HFFc6 (cell line): ENCODE data around the gene PTGDS. TPM values are rescaled to one million over a fixed set of nuclear protein-coding genes. Genes with fewer than 3 reads are reported as not detected.

ENCODE experiments used
- DNase-seq: peaks from one replicate; pipeline ENCODE4 v3.0.0-alpha.2; 2018
- H3K27ac Mint-ChIP-seq: 2 replicates; pipeline ENCODE4 v1.8.0; 2020; ENCODE audit warnings: mild to moderate bottlenecking, mixed read lengths
- H3K27me3 Mint-ChIP-seq: 2 replicates; pipeline ENCODE4 v1.8.0; 2021; ENCODE audit warnings: mild to moderate bottlenecking, moderate library complexity, mixed read lengths; ENCODE audit not compliant: insufficient read depth
- H3K36me3 Mint-ChIP-seq: 2 replicates; pipeline ENCODE4 v1.8.0; 2021; ENCODE audit warnings: low read depth, mixed read lengths
- H3K4me1 Mint-ChIP-seq: 2 replicates; pipeline ENCODE4 v1.8.0; 2020; ENCODE audit warnings: low read depth, mixed read lengths
- H3K4me3 Mint-ChIP-seq: 2 replicates; pipeline ENCODE4 v1.8.0; 2020; ENCODE audit warnings: mild to moderate bottlenecking, moderate library complexity, mixed read lengths
- H3K9me3 Mint-ChIP-seq: 2 replicates; pipeline ENCODE4 v1.8.0; 2020; ENCODE audit warnings: mild to moderate bottlenecking, mixed read lengths
- CTCF ChIP-seq: fragments of 200-600 bp; sonication (generic); IDR thresholded peaks from 2 replicates; pipeline ENCODE4 v1.5.0; 2021; ENCODE audit warnings: antibody characterized with exemption, mild to moderate bottlenecking
- total RNA-seq, 6 experiments: library from RNA; stranded (reverse); fragmentation: NEBNext Ultra II Directional; extraction: Animal tissue kit (Norgen Biotek cat#: 25700); gene quantifications; 2 replicates in 1 of 6; 3 replicates in 5 of 6; pipeline ENCODE4 v1.2.3, GENCODE V29; 2021

The PTGDS gene
- total RNA-seq, 6 experiments from 2014 or later, result not detected

GRCh38 chr9:137007816-137008270 is 30.5 kb downstream of the PTGDS start:
- no peak for DNase-seq
- Mint-ChIP-seq H3K4me1 (no peaks in the 10 kb centered on the region), H3K27me3 (no peaks in the 10 kb centered on the region), H3K27ac (no peak overlapping the region), H3K36me3 (peaks cover 9% of the 10 kb centered on the region; the same call in 1 of the 2 replicates), H3K4me3 (no peak overlapping the region), H3K9me3 (no peaks in the 10 kb centered on the region; the same call in 1 of the 2 replicates)
- TF ChIP-seq CTCF, result no peak

GRCh38 chr9:137008312-137008711 is 31.0 kb downstream of the PTGDS start:
- H3K27me3 Mint-ChIP-seq, result no peaks in the 10 kb centered on the region
- no peak for TF ChIP-seq CTCF

GRCh38 chr9:137009217-137009616 is 31.9 kb downstream of the PTGDS start:
- H3K4me3 Mint-ChIP-seq, result no peak overlapping the region
- H3K27ac Mint-ChIP-seq, result no peak overlapping the region
- H3K36me3 Mint-ChIP-seq, result peaks cover 9% of the 10 kb centered on the region; the same call in 1 of the 2 replicates
- DNase-seq, result no peak
- H3K27me3 Mint-ChIP-seq, result no peaks in the 10 kb centered on the region
- H3K9me3 Mint-ChIP-seq, result no peaks in the 10 kb centered on the region; the same call in 1 of the 2 replicates
- no peak for TF ChIP-seq CTCF
- no peaks in the 10 kb centered on the region for H3K4me1 Mint-ChIP-seq

More at GRCh38 chr9:137008312-137008711, 31.0 kb downstream of the PTGDS start:
- DNase-seq, result no peak
- Mint-ChIP-seq H3K9me3 (no peaks in the 10 kb centered on the region; the same call in 1 of the 2 replicates), H3K4me3 (no peak overlapping the region), H3K4me1 (no peaks in the 10 kb centered on the region), H3K36me3 (peaks cover 9% of the 10 kb centered on the region; the same call in 1 of the 2 replicates), H3K27ac (no peak overlapping the region)

- Mint-ChIP-seq H3K4me1 (no peaks in the 10 kb centered on the region), H3K9me3 (no peaks in the 10 kb centered on the region), H3K36me3 (peaks cover 9% of the 10 kb centered on the region; the same call in 1 of the 2 replicates), H3K27me3 (no peaks in the 10 kb centered on the region), H3K27ac (no peak overlapping the region), H3K4me3 (no peak overlapping the region)
- no peak for TF ChIP-seq CTCF
- DNase-seq, result no peak
Observed at GRCh38 chr9:137009938-137010732, 32.8 kb downstream of the PTGDS start.

GRCh38 chr9:137011156-137011555 is 33.9 kb downstream of the PTGDS start:
- H3K9me3 Mint-ChIP-seq, result no peaks in the 10 kb centered on the region
- H3K27me3 Mint-ChIP-seq, result no peaks in the 10 kb centered on the region
- no peaks in the 10 kb centered on the region for H3K4me1 Mint-ChIP-seq
- no peak overlapping the region for H3K4me3 Mint-ChIP-seq
- DNase-seq, result no peak
- H3K27ac Mint-ChIP-seq, result no peak overlapping the region
- peaks cover 9% of the 10 kb centered on the region; the same call in 1 of the 2 replicates for H3K36me3 Mint-ChIP-seq
- TF ChIP-seq CTCF, result no peak
